Measurements from ENCODE around the gene HLA-DOA. TPM values are rescaled to one million over a fixed set of nuclear protein-coding genes. Genes with fewer than 3 reads are reported as not detected.

The HLA-DOA gene
- total RNA-seq, 1 donor from 2014 or later, result 0.69 TPM

- H3K36me3 Mint-ChIP-seq (ENCODE audit: unreplicated experiment), result peaks cover 3% of the 10 kb centered on the region
- DNase-seq, result no peak
- TF ChIP-seq, protein P1, sequence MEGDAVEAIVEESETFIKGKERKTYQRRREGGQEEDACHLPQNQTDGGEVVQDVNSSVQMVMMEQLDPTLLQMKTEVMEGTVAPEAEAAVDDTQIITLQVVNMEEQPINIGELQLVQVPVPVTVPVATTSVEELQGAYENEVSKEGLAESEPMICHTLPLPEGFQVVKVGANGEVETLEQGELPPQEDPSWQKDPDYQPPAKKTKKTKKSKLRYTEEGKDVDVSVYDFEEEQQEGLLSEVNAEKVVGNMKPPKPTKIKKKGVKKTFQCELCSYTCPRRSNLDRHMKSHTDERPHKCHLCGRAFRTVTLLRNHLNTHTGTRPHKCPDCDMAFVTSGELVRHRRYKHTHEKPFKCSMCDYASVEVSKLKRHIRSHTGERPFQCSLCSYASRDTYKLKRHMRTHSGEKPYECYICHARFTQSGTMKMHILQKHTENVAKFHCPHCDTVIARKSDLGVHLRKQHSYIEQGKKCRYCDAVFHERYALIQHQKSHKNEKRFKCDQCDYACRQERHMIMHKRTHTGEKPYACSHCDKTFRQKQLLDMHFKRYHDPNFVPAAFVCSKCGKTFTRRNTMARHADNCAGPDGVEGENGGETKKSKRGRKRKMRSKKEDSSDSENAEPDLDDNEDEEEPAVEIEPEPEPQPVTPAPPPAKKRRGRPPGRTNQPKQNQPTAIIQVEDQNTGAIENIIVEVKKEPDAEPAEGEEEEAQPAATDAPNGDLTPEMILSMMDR (IDR thresholded peaks at IDR 0.05; ENCODE audit: partially characterized antibody, unreplicated experiment), result no peak
- no peak overlapping the region for H3K4me3 Mint-ChIP-seq (ENCODE audit: unreplicated experiment)
- peaks cover 11% of the 10 kb centered on the region for H3K27me3 Mint-ChIP-seq (ENCODE audit: unreplicated experiment)
- H3K9me3 Mint-ChIP-seq (ENCODE audit: unreplicated experiment), result peaks cover 16% of the 10 kb centered on the region
- H3K4me1 Mint-ChIP-seq (ENCODE audit: low read depth, unreplicated experiment), result peaks cover 4% of the 10 kb centered on the region
- H3K27ac Mint-ChIP-seq (ENCODE audit: unreplicated experiment), result no peak overlapping the region
Measured at GRCh38 chr6:32980488-32981038, 28.8 kb downstream of the HLA-DOA start.

DNA sequence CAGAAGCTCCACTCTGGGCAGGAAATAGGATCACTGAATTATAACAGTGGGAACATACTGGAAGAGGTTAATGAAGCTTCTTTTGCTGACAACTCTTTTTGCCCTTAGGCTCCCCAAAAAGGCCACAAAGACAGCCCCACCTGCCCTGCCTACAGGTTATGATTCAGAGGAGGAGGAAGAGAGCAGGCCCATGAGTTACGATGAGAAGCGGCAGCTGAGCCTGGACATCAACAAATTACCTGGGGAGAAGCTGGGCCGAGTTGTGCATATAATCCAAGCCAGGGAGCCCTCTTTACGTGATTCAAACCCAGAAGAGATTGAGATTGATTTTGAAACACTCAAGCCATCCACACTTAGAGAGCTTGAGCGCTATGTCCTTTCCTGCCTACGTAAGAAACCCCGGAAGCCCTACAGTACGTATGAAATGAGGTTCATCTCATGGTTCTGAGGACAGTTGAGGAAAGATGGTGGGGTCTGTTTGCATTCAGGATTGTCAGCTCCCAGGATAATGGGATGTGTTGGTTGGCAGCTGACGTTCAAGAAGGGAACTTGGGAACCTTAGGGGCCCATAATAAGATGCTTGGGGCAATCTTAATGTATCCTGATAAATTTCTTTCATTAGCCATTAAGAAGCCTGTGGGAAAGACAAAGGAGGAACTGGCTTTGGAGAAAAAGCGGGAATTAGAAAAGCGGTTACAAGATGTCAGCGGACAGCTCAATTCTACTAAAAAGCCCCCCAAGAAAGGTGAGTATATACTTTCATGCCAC, 29.5 kb downstream of the HLA-DOA start:
- Mint-ChIP-seq H3K4me1 (ENCODE audit: low read depth, unreplicated experiment) (peaks cover 8% of the 10 kb centered on the region), H3K27ac (ENCODE audit: unreplicated experiment) (no peak overlapping the region), H3K27me3 (ENCODE audit: unreplicated experiment) (peaks cover 11% of the 10 kb centered on the region), H3K4me3 (ENCODE audit: unreplicated experiment) (peak overlapping the region; percentile 50), H3K9me3 (ENCODE audit: unreplicated experiment) (peaks cover 16% of the 10 kb centered on the region), H3K36me3 (ENCODE audit: unreplicated experiment) (peaks cover 3% of the 10 kb centered on the region)
- no peak for DNase-seq
- TF ChIP-seq, protein P1 (IDR thresholded peaks at IDR 0.05; ENCODE audit: partially characterized antibody, unreplicated experiment), result no peak

- peaks cover 22% of the 10 kb centered on the region for H3K9me3 Mint-ChIP-seq (ENCODE audit: unreplicated experiment)
- no peak overlapping the region for H3K4me3 Mint-ChIP-seq (ENCODE audit: unreplicated experiment)
- H3K36me3 Mint-ChIP-seq (ENCODE audit: unreplicated experiment), result peaks cover 8% of the 10 kb centered on the region
- TF ChIP-seq, protein P1 (IDR thresholded peaks at IDR 0.05; ENCODE audit: partially characterized antibody, unreplicated experiment), result no peak
- DNase-seq, result no peak
- peaks cover 18% of the 10 kb centered on the region for H3K27me3 Mint-ChIP-seq (ENCODE audit: unreplicated experiment)
- H3K4me1 Mint-ChIP-seq (ENCODE audit: low read depth, unreplicated experiment), result peaks cover 8% of the 10 kb centered on the region
- no peak overlapping the region for H3K27ac Mint-ChIP-seq (ENCODE audit: unreplicated experiment)
Measured at GRCh38 chr6:32977953-32978324, 31.5 kb downstream of the HLA-DOA start.

DNA sequence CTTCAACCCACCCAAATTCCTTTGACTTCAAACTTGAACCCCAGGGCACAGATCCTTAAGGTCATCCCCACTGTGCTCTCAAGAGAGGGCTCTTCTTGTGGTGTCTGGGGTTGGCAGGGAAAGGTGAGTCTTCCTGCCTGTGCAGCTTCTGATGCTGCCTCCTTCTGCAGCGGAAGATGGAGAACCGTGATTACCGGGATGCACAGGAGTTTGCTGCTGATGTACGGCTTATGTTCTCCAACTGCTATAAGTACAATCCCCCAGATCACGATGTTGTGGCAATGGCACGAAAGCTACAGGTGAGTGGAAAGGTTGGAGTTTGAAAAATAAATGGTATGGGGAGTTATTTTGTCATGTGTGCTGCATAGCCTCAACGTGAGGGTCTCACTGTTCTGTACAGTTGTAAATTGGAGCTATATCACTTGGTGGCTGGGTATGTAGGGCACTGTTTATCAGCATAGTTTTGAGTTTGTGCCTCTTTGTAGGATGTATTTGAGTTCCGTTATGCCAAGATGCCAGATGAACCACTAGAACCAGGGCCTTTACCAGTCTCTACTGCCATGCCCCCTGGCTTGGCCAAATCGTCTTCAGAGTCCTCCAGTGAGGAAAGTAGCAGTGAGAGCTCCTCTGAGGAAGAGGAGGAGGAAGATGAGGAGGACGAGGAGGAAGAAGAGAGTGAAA, 32.0 kb downstream of the HLA-DOA start:
- peaks cover 8% of the 10 kb centered on the region for H3K4me1 Mint-ChIP-seq (ENCODE audit: low read depth, unreplicated experiment)
- DNase-seq, result no peak
- peaks cover 8% of the 10 kb centered on the region for H3K36me3 Mint-ChIP-seq (ENCODE audit: unreplicated experiment)
- no peak overlapping the region for H3K27ac Mint-ChIP-seq (ENCODE audit: unreplicated experiment)
- H3K27me3 Mint-ChIP-seq (ENCODE audit: unreplicated experiment), result peaks cover 19% of the 10 kb centered on the region
- TF ChIP-seq, protein P1 (IDR thresholded peaks at IDR 0.05; ENCODE audit: partially characterized antibody, unreplicated experiment), result no peak
- H3K9me3 Mint-ChIP-seq (ENCODE audit: unreplicated experiment), result peaks cover 24% of the 10 kb centered on the region
- no peak overlapping the region for H3K4me3 Mint-ChIP-seq (ENCODE audit: unreplicated experiment)
